ENCODE measurements around the gene ZNF362.
A peak's percentile ranks its signal among the peaks of the same experiment; 100 is the strongest.

ZNF362 gene

GRCh38 chr1:33220676-33221384 is 35.5 kb upstream of the ZNF362 start:
- Histone ChIP-seq H3K36me3 (ENCODE audit: control insufficient read depth in 2 of 2, insufficient read depth in 1 of 2, low read length in 2 of 2) (no peaks in the 10 kb centered on the region), H3K4me1 (ENCODE audit: control insufficient read depth, insufficient read depth, low read length) (no peaks in the 10 kb centered on the region), H3K9me3 (ENCODE audit: control insufficient read depth, insufficient read depth, low read depth, low read length) (no peaks in the 10 kb centered on the region), H3K4me3 (ENCODE audit: low read depth, low read length) (no peak overlapping the region), H3K27ac (ENCODE audit: extremely low read depth, low read depth, low read length) (no peak overlapping the region)
- ChIA-PET POLR2A (no interaction called here), CTCF (interaction anchor here (0.5 to 1.7 kb wide), 6 partner anchors 13 to 1378 kb away, joined by 3 to 6 read pairs (median 3); no protein-coding TSS in a partner anchor)
- TF ChIP-seq ZIC2 (tag by site-specific recombination; IDR thresholded peaks at IDR 0.05) (no peak), REPIN1 (tag by site-specific recombination; IDR thresholded peaks at IDR 0.05; ENCODE audit: low read depth) (no peak), KLF7 (tag by site-specific recombination; IDR thresholded peaks at IDR 0.05; ENCODE audit: borderline replicate concordance) (no peak), ZNF776 (tag by site-specific recombination; IDR thresholded peaks at IDR 0.05; ENCODE audit: borderline replicate concordance) (no peak), SP2 (tag by site-specific recombination; IDR thresholded peaks at IDR 0.05) (no peak), ZNF626 (tag by site-specific recombination; IDR thresholded peaks at IDR 0.05) (no peak), PRDM10 (tag by site-specific recombination; IDR thresholded peaks at IDR 0.05) (peak; percentile 42; the same call in 1 of the 2 replicates), ZNF416 (tag by site-specific recombination; IDR thresholded peaks at IDR 0.05) (no peak), EGR2 (tag by site-specific recombination; IDR thresholded peaks at IDR 0.05; ENCODE audit: low read depth) (peak; percentile 72), KLF1 (tag by site-specific recombination; IDR thresholded peaks at IDR 0.05) (peak; percentile 75), ZFP3 (tag by site-specific recombination; IDR thresholded peaks at IDR 0.05; ENCODE audit: low read depth) (no peak), ZNF585B (tag by site-specific recombination; IDR thresholded peaks at IDR 0.05) (no peak), ZNF596 (tag by site-specific recombination; IDR thresholded peaks at IDR 0.05) (no peak), ZNF707 (tag by site-specific recombination; IDR thresholded peaks at IDR 0.05) (no peak), ZNF280D (tag by site-specific recombination; IDR thresholded peaks at IDR 0.05) (no peak), ZFHX2 (tag by site-specific recombination; conservative IDR thresholded peaks at IDR 0.05) (peak; percentile 81), ZNF513 (tag by site-specific recombination; IDR thresholded peaks at IDR 0.05) (no peak), ZNF521 (tag by site-specific recombination; IDR thresholded peaks at IDR 0.05) (no peak), ZNF677 (tag by site-specific recombination; IDR thresholded peaks at IDR 0.05) (no peak), ZNF777 (tag by site-specific recombination; IDR thresholded peaks at IDR 0.05; ENCODE audit: borderline replicate concordance) (no peak), IKZF3 (tag by site-specific recombination; IDR thresholded peaks at IDR 0.05) (no peak), ZNF624 (tag by site-specific recombination; IDR thresholded peaks at IDR 0.05) (no peak), ZNF76 (tag by site-specific recombination; IDR thresholded peaks at IDR 0.05; ENCODE audit: borderline replicate concordance, low read depth) (no peak), ZEB2 (tag by site-specific recombination; IDR thresholded peaks at IDR 0.05) (no peak), ZNF670 (tag by site-specific recombination; IDR thresholded peaks at IDR 0.05; ENCODE audit: low read depth) (no peak), ZBTB48 (tag by site-specific recombination; IDR thresholded peaks at IDR 0.05) (no peak), ZNF558 (tag by site-specific recombination; IDR thresholded peaks at IDR 0.05) (no peak)
- TF ChIP-seq, protein P1, sequence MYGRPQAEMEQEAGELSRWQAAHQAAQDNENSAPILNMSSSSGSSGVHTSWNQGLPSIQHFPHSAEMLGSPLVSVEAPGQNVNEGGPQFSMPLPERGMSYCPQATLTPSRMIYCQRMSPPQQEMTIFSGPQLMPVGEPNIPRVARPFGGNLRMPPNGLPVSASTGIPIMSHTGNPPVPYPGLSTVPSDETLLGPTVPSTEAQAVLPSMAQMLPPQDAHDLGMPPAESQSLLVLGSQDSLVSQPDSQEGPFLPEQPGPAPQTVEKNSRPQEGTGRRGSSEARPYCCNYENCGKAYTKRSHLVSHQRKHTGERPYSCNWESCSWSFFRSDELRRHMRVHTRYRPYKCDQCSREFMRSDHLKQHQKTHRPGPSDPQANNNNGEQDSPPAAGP (tag by site-specific recombination; IDR thresholded peaks at IDR 0.05): no peak
- TF ChIP-seq, protein P2, sequence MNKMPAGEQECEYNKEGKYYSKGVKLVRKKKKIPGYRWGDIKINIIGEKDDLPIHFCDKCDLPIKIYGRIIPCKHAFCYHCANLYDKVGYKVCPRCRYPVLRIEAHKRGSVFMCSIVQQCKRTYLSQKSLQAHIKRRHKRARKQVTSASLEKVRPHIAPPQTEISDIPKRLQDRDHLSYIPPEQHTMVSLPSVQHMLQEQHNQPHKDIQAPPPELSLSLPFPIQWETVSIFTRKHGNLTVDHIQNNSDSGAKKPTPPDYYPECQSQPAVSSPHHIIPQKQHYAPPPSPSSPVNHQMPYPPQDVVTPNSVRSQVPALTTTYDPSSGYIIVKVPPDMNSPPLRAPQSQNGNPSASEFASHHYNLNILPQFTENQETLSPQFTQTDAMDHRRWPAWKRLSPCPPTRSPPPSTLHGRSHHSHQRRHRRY (tag by site-specific recombination; IDR thresholded peaks at IDR 0.05): no peak

Measured in HEK293 (cell line).